ENCODE measurements around the gene PHLDB1.

GRCh38 chr11:118606157-118606843 is 1.1 kb upstream of the PHLDB1 start:
- TF ChIP-seq CREB1 (IDR thresholded peaks at IDR 0.05; ENCODE audit: low read depth) (no peak), REST (IDR thresholded peaks at IDR 0.05; ENCODE audit: low read depth) (no peak), CEBPB (IDR thresholded peaks at IDR 0.05) (no peak), EP300 (IDR thresholded peaks at IDR 0.05; ENCODE audit: borderline replicate concordance) (no peak), NFIC (IDR thresholded peaks at IDR 0.05) (no peak), TEAD4 (IDR thresholded peaks at IDR 0.05) (no peak; the same call in 1 of the 2 replicates), YY1 (IDR thresholded peaks at IDR 0.05; ENCODE audit: low read depth) (no peak), RAD21 (IDR thresholded peaks at IDR 0.05; ENCODE audit: low read depth) (no peak), TAF1 (IDR thresholded peaks at IDR 0.05; ENCODE audit: low read depth) (no peak), ZBTB7A (IDR thresholded peaks at IDR 0.05; ENCODE audit: low read depth) (no peak), TCF12 (IDR thresholded peaks at IDR 0.05; ENCODE audit: low read depth) (no peak)
- TF ChIP-seq, protein P1, sequence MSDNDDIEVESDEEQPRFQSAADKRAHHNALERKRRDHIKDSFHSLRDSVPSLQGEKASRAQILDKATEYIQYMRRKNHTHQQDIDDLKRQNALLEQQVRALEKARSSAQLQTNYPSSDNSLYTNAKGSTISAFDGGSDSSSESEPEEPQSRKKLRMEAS (IDR thresholded peaks at IDR 0.05): no peak
- TF ChIP-seq, protein P2, sequence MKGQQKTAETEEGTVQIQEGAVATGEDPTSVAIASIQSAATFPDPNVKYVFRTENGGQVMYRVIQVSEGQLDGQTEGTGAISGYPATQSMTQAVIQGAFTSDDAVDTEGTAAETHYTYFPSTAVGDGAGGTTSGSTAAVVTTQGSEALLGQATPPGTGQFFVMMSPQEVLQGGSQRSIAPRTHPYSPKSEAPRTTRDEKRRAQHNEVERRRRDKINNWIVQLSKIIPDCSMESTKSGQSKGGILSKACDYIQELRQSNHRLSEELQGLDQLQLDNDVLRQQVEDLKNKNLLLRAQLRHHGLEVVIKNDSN (IDR thresholded peaks at IDR 0.05): no peak
